Tibial nerve (tissue), 4 donors: ENCODE data around the gene CCNH. TPM values are rescaled to one million over a fixed set of nuclear protein-coding genes. Genes with fewer than 3 reads are reported as not detected.

Source experiments
- DNase-seq, 2 donors: peaks; one replicate each; pipeline ENCODE4 v3.0.0-alpha.2; 2019; ENCODE audit warnings: low spot score in 2 of 2
- H3K27ac ChIP-seq, 4 donors: fragments of 200-600 bp; sonication (generic) in 3 of 4; one replicate each; pipeline ENCODE4 v1.5.1; 2017 to 2019; ENCODE audit warnings: mild to moderate bottlenecking in 1 of 4
- H3K27me3 ChIP-seq, 2 donors: fragments of 200-600 bp; sonication (generic) in 1 of 2; one replicate each; pipeline versions ENCODE4 v1.5.1 to v1.6.0; 2017 to 2019
- H3K36me3 ChIP-seq, 3 donors: fragments of 200-600 bp; sonication (generic); one replicate each; pipeline ENCODE4 v1.5.1; 2018 to 2019
- H3K4me1 ChIP-seq, 4 donors: fragments of 200-600 bp; sonication (generic) in 3 of 4; one replicate each; pipeline ENCODE4 v1.5.1; 2017 to 2019
- H3K4me3 ChIP-seq, 4 donors: fragments of 200-600 bp; sonication (generic) in 3 of 4; one replicate each; pipeline ENCODE4 v1.5.1; 2017 to 2019; ENCODE audit warnings: mild to moderate bottlenecking in 1 of 4, moderate library complexity in 1 of 4
- H3K9me3 ChIP-seq, 4 donors: fragments of 200-600 bp; sonication (generic) in 3 of 4; one replicate each; pipeline ENCODE4 v1.5.1; 2017 to 2019
- CTCF ChIP-seq, 5 experiments: fragments of 200-600 bp in 3 of 5; fragments of 450-650 bp in 2 of 5; sonication (generic) in 3 of 5; IDR thresholded peaks; one replicate each; pipeline ENCODE4 v1.5.1; 2016 to 2019; ENCODE audit warnings: antibody characterized with exemption in 5 of 5, mild to moderate bottlenecking in 3 of 5, moderate library complexity in 2 of 5
- EP300 ChIP-seq, 2 donors: sonication (generic); formaldehyde crosslinking; IDR thresholded peaks; one replicate each; pipeline ENCODE4 v1.6.1; 2017; ENCODE audit warnings: antibody characterized with exemption in 2 of 2, mild to moderate bottlenecking in 1 of 2
- POLR2A ChIP-seq, 2 donors: fragments of 450-650 bp; IDR thresholded peaks; one replicate each; pipeline ENCODE4 v1.6.1; 2017; ENCODE audit warnings: antibody characterized with exemption in 2 of 2, mild to moderate bottlenecking in 2 of 2, moderate library complexity in 2 of 2
- WGBS, 2 donors: methylation state at CpG; one replicate each; pipeline ENCODE4 v1.1.5; 2018; 5-methylcytosine and 5-hydroxymethylcytosine counted together
- total RNA-seq, 4 donors: library from RNA; depleted of rRNA; stranded (reverse); fragments of >200 nt; gene quantifications; one replicate each; pipeline ENCODE4 v1.1.0, GENCODE V29; 2016

CCNH gene
- total RNA-seq, 4 donors from 2014 or later: 116 to 183 (median 158) TPM

DNA sequence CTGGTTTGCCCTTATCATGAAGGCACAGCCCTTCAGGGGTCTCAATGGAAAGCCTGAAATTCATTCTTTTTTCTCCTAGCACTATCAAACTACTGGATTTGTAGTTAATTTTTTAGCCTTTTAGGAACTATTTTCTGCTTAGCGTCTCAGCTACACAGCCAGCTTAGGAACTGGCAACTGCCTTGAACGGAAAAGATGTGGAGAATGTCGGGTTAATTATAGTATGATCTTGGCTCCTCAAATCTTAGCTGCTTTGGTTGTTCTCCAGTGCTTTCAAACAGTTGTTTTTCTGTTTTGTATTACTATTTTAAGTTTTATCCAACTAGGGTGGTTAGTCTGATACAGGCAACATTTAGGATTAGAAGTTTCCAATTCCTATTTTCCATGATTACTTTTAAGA, 44.1 kb downstream of the CCNH start:
- Histone ChIP-seq H3K9me3 (no peaks in the 10 kb centered on the region), H3K27me3 (no peaks in the 10 kb centered on the region), H3K4me3 (no peak overlapping the region), H3K36me3 (peaks cover 0 to 52% (median 0%) of the 10 kb centered on the region in 3 donors), H3K27ac (no peak overlapping the region), H3K4me1 (no peaks in the 10 kb centered on the region)
- DNase-seq: no peak
- no peak for TF ChIP-seq POLR2A (IDR thresholded peaks at IDR 0.05)
- no peak for TF ChIP-seq EP300 (IDR thresholded peaks at IDR 0.05)
- 78 to 79% methylated on average over 3 of the region's 3 CpGs for WGBS, 2 donors

DNA sequence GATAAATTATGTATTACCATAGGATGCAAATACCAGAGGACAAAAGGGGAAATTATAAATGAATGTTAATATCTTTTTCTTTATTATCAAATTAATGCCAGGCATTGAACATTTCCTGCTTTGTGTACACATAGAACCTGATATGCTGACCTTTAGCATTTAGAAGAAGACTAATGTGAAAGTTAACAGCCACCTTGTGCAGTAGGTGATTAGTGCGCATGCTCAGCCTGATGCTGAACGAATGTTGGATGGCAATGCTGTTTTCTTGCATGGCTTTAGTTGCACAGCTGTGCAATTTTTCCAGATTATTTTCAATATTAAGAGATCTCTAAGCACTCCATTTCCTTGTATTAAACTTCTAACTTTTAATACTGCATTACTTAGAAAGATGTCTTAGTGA, 45.5 kb downstream of the CCNH start:
- Histone ChIP-seq H3K4me1 (peaks cover 0 to 3% (median 0%) of the 10 kb centered on the region in 4 donors), H3K9me3 (no peaks in the 10 kb centered on the region), H3K4me3 (no peak overlapping the region), H3K27me3 (no peaks in the 10 kb centered on the region), H3K36me3 (peaks cover 0 to 39% (median 0%) of the 10 kb centered on the region in 3 donors), H3K27ac (no peak overlapping the region)
- no peak for TF ChIP-seq CTCF (IDR thresholded peaks at IDR 0.05)
- no peak for TF ChIP-seq EP300 (IDR thresholded peaks at IDR 0.05)
- no peak for TF ChIP-seq POLR2A (IDR thresholded peaks at IDR 0.05)
- 89 to 95% methylated on average over 2 of the region's 2 CpGs for WGBS, 2 donors
- DNase-seq: no peak

DNA sequence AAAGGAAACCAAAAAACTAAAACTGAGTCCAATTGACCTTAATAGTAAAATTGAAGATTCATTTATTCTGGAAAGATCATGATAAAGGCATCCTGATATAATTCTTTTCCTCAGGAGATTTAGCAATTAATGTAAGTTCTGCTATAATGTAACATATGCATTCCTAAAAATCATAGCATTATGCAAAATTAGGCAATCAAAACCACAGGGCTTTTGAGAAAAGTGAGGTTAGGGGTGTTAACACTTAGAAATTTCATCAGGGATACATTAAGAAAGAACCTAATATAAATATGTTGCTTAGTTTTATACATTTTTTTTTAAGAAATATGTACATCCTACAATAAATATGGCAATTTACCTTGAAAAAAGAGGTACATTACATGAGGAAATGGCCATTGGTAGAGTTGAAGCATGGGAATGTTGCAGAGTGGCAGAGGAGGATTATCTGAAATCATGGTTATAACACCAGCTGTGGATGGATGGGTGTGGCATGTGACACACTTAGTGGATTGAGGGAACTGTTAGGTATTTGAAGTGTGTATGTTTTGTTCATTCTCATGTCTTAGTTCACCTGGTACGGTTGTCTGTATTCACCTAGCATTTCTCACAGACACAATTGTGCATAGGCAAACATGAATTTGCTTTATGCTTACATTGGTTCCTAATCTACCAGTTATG, 51.1 kb downstream of the CCNH start:
- Histone ChIP-seq H3K4me1 (peaks cover 0 to 10% (median 3%) of the 10 kb centered on the region in 4 donors), H3K27ac (no peak overlapping the region), H3K4me3 (no peak overlapping the region), H3K27me3 (no peaks in the 10 kb centered on the region), H3K9me3 (no peaks in the 10 kb centered on the region), H3K36me3 (peaks cover 0 to 37% (median 0%) of the 10 kb centered on the region in 3 donors)
- DNase-seq: no peak
- 85 to 94% methylated on average over 1 of the region's 1 CpG for WGBS, 2 donors
- no peak for TF ChIP-seq EP300 (IDR thresholded peaks at IDR 0.05)
- no peak for TF ChIP-seq CTCF (IDR thresholded peaks at IDR 0.05)
- no peak for TF ChIP-seq POLR2A (IDR thresholded peaks at IDR 0.05)

DNA sequence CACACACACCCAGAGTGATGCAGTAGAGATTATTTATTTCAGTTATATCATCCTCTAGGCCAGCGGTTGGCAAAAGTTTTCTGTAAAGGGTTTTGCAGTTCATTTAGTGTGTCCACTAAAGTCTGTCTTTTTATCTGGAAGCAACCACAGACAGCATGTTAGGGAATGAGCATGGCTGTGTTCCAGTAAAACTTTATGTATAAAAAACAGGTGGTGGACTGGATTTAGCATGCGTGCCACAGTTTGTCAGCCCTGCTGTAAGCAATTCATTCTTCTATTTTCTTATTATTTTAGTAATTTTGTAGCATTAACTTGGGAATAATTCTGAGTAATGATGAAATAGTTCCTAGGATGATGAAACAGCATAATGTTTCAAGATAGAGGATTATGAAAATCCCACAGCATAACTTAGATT, 51.7 kb downstream of the CCNH start:
- no peak for TF ChIP-seq CTCF (IDR thresholded peaks at IDR 0.05)
- peak in 1 of 2 donors; percentile 14 for TF ChIP-seq EP300 (IDR thresholded peaks at IDR 0.05)
- Histone ChIP-seq H3K27ac (no peak overlapping the region), H3K9me3 (no peaks in the 10 kb centered on the region), H3K36me3 (peaks cover 0 to 43% (median 0%) of the 10 kb centered on the region in 3 donors), H3K27me3 (no peaks in the 10 kb centered on the region), H3K4me3 (no peak overlapping the region), H3K4me1 (peaks cover 0 to 10% (median 3%) of the 10 kb centered on the region in 4 donors)
- 77 to 78% methylated on average over 2 of the region's 2 CpGs for WGBS, 2 donors
- peak in 1 of 2 donors; percentile 10 for DNase-seq

GRCh38 chr5:87360132-87360531, 52.6 kb downstream of the CCNH start:
- Histone ChIP-seq H3K36me3 (peaks cover 0 to 50% (median 0%) of the 10 kb centered on the region in 3 donors), H3K9me3 (no peaks in the 10 kb centered on the region), H3K4me1 (peaks cover 0 to 10% (median 3%) of the 10 kb centered on the region in 4 donors), H3K27me3 (no peaks in the 10 kb centered on the region), H3K27ac (no peak overlapping the region), H3K4me3 (no peak overlapping the region)
- 99% methylated on average over 11 of the region's 11 CpGs for WGBS, 2 donors
- no peak for DNase-seq
- TF ChIP-seq POLR2A (IDR thresholded peaks at IDR 0.05) (no peak), EP300 (IDR thresholded peaks at IDR 0.05) (no peak), CTCF (IDR thresholded peaks at IDR 0.05) (no peak)
